ENCODE results near the gene LAMA1. TPM values are rescaled to one million over a fixed set of nuclear protein-coding genes. Genes with fewer than 3 reads are reported as not detected.

Gene LAMA1
- total RNA-seq, 1 donor from 2014 or later, result 91.4 TPM

GRCh38 chr18:6901286-6901926 is 216.2 kb downstream of the LAMA1 start:
- no peak for DNase-seq (ENCODE audit: low spot score in 2 of 2, unreplicated experiment in 2 of 2)
- TF ChIP-seq, protein P1, sequence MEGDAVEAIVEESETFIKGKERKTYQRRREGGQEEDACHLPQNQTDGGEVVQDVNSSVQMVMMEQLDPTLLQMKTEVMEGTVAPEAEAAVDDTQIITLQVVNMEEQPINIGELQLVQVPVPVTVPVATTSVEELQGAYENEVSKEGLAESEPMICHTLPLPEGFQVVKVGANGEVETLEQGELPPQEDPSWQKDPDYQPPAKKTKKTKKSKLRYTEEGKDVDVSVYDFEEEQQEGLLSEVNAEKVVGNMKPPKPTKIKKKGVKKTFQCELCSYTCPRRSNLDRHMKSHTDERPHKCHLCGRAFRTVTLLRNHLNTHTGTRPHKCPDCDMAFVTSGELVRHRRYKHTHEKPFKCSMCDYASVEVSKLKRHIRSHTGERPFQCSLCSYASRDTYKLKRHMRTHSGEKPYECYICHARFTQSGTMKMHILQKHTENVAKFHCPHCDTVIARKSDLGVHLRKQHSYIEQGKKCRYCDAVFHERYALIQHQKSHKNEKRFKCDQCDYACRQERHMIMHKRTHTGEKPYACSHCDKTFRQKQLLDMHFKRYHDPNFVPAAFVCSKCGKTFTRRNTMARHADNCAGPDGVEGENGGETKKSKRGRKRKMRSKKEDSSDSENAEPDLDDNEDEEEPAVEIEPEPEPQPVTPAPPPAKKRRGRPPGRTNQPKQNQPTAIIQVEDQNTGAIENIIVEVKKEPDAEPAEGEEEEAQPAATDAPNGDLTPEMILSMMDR (IDR thresholded peaks at IDR 0.05; ENCODE audit: unreplicated experiment), result no peak
- Mint-ChIP-seq H3K4me3 (no peak overlapping the region), H3K36me3 (peaks cover 76% of the 10 kb centered on the region), H3K4me1 (no peaks in the 10 kb centered on the region), H3K27ac (no peak overlapping the region), H3K9me3 (peaks cover 43% of the 10 kb centered on the region), H3K27me3 (ENCODE audit: low read depth) (no peaks in the 10 kb centered on the region)

DNA sequence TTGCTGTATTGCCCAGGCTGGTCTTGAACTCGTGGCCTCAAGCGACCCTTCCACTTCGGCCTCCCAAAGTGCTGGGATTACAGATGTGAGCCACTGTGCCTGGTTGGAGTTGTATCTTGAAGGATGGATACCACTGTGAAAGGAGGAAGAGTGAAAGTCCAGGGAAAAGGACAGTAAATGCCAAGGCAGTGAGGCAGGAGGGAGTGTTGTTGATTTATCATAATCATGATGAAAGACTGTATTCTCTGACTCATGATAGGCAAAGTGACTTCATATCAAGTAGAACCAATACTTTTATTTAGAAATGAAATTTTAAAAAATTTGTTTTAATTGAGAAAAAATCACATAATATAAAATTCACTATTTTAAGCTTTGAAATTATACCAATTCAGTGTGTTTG is 225.8 kb downstream of the LAMA1 start:
- H3K4me3 Mint-ChIP-seq, result no peak overlapping the region
- TF ChIP-seq, protein P1 (IDR thresholded peaks at IDR 0.05; ENCODE audit: unreplicated experiment), result no peak
- H3K36me3 Mint-ChIP-seq, result peaks cover 59% of the 10 kb centered on the region
- H3K9me3 Mint-ChIP-seq, result no peaks in the 10 kb centered on the region
- peaks cover 9% of the 10 kb centered on the region for H3K4me1 Mint-ChIP-seq
- no peak for DNase-seq (ENCODE audit: low spot score in 2 of 2, unreplicated experiment in 2 of 2)
- no peaks in the 10 kb centered on the region for H3K27me3 Mint-ChIP-seq (ENCODE audit: low read depth)
- H3K27ac Mint-ChIP-seq, result peak overlapping the region; percentile 59

Other genes starting within 250 kb of the LAMA1 start
- gene LRRC30, start 113.3 kb upstream of the LAMA1 start, total RNA-seq, result not detected in 3 replicates